ENCODE results near the gene FHIT.

The FHIT gene

DNA sequence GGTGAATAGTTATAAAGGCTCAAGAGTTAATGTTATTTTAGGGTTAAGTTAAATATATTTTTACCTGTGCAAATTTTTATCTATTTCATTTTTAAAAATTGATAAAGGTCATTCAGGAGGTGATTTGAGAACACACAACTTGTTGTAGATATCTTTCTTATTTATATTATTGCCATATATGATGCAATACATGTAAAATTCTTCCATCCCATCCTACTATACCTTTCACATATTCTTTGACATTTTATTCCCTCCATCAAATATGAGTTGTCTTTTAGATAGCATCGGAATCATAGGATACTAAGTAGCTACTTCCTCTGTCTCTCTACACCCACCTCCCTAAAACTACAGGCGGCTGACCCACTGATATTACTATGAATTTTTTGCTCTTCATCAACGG is 734.1 kb downstream of the FHIT start:
- H3K4me3 ChIP-seq (ENCODE audit: low read length): no peak overlapping the region
- no peak overlapping the region for H3K27ac ChIP-seq (ENCODE audit: low read length)
- no peaks in the 10 kb centered on the region for H4K20me1 ChIP-seq (ENCODE audit: insufficient read depth, low read length)
- no peak overlapping the region for H3K9ac ChIP-seq (ENCODE audit: low read length)
- H3K4me2 ChIP-seq (ENCODE audit: low read length): no peak overlapping the region
- no peaks in the 10 kb centered on the region for H3K79me2 ChIP-seq (ENCODE audit: low read length)
- no peaks in the 10 kb centered on the region for H3K36me3 ChIP-seq (replicated peaks; ENCODE audit: low read depth, low read length)
- no peak overlapping the region for H2AFZ ChIP-seq (ENCODE audit: low read depth, low read length)
- TF ChIP-seq, protein P1, sequence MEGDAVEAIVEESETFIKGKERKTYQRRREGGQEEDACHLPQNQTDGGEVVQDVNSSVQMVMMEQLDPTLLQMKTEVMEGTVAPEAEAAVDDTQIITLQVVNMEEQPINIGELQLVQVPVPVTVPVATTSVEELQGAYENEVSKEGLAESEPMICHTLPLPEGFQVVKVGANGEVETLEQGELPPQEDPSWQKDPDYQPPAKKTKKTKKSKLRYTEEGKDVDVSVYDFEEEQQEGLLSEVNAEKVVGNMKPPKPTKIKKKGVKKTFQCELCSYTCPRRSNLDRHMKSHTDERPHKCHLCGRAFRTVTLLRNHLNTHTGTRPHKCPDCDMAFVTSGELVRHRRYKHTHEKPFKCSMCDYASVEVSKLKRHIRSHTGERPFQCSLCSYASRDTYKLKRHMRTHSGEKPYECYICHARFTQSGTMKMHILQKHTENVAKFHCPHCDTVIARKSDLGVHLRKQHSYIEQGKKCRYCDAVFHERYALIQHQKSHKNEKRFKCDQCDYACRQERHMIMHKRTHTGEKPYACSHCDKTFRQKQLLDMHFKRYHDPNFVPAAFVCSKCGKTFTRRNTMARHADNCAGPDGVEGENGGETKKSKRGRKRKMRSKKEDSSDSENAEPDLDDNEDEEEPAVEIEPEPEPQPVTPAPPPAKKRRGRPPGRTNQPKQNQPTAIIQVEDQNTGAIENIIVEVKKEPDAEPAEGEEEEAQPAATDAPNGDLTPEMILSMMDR (IDR thresholded peaks at IDR 0.05; ENCODE audit: low read depth, low read length): no peak
- no peak for TF ChIP-seq EZH2phosphoT487 (IDR thresholded peaks at IDR 0.05; ENCODE audit: low read depth)
- H3K4me1 ChIP-seq (ENCODE audit: low read length): no peaks in the 10 kb centered on the region
- H3K27me3 ChIP-seq (ENCODE audit: low read depth, low read length): no peaks in the 10 kb centered on the region
- H3K9me3 ChIP-seq (ENCODE audit: insufficient read depth, low read length): no peaks in the 10 kb centered on the region

- Histone ChIP-seq H3K4me2 (ENCODE audit: low read length) (no peak overlapping the region), H3K9me3 (ENCODE audit: insufficient read depth, low read length) (no peaks in the 10 kb centered on the region), H3K9ac (ENCODE audit: low read length) (no peak overlapping the region), H3K4me3 (ENCODE audit: low read length) (no peak overlapping the region), H2AFZ (ENCODE audit: low read depth, low read length) (no peak overlapping the region), H3K4me1 (ENCODE audit: low read length) (no peaks in the 10 kb centered on the region), H3K79me2 (ENCODE audit: low read length) (no peaks in the 10 kb centered on the region), H3K27ac (ENCODE audit: low read length) (no peak overlapping the region), H4K20me1 (ENCODE audit: insufficient read depth, low read length) (no peaks in the 10 kb centered on the region), H3K27me3 (ENCODE audit: low read depth, low read length) (no peaks in the 10 kb centered on the region), H3K36me3 (replicated peaks; ENCODE audit: low read depth, low read length) (no peaks in the 10 kb centered on the region)
- TF ChIP-seq, protein P1 (IDR thresholded peaks at IDR 0.05; ENCODE audit: low read depth, low read length): no peak
- no peak for TF ChIP-seq EZH2phosphoT487 (IDR thresholded peaks at IDR 0.05; ENCODE audit: low read depth)
These were observed 736.4 kb downstream of the FHIT start for GRCh38 chr3:60514866-60515265.

- Histone ChIP-seq H3K27ac (ENCODE audit: low read length) (no peak overlapping the region), H3K27me3 (ENCODE audit: low read depth, low read length) (no peaks in the 10 kb centered on the region), H3K9me3 (ENCODE audit: insufficient read depth, low read length) (no peaks in the 10 kb centered on the region), H3K4me3 (ENCODE audit: low read length) (no peak overlapping the region), H3K4me2 (ENCODE audit: low read length) (no peak overlapping the region), H3K36me3 (replicated peaks; ENCODE audit: low read depth, low read length) (no peaks in the 10 kb centered on the region), H2AFZ (ENCODE audit: low read depth, low read length) (no peak overlapping the region), H3K79me2 (ENCODE audit: low read length) (no peaks in the 10 kb centered on the region), H3K9ac (ENCODE audit: low read length) (no peak overlapping the region), H3K4me1 (ENCODE audit: low read length) (no peaks in the 10 kb centered on the region), H4K20me1 (ENCODE audit: insufficient read depth, low read length) (no peaks in the 10 kb centered on the region)
- TF ChIP-seq, protein P1 (IDR thresholded peaks at IDR 0.05; ENCODE audit: low read depth, low read length): no peak
- no peak for TF ChIP-seq EZH2phosphoT487 (IDR thresholded peaks at IDR 0.05; ENCODE audit: low read depth)
These were observed 737.1 kb downstream of the FHIT start for GRCh38 chr3:60514085-60514649.

DNA sequence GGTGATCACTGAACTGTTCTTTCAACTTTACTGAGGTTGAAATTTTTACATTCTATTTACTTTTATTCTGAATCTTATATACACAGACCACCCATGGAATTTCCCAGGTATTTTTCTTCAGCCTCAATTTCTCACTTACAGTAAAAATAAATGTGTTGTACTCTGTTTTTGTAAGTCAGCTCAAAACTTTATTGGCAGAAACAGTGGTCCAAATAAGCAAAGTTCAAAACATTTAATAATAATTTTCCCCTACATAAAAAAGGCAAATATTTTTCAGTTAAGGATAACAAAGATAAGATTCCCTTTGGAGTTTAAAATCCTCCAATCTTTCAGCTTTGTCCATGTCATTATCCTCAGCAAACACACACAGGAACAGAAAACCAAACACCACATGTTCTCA is 738.0 kb downstream of the FHIT start:
- no peaks in the 10 kb centered on the region for H3K4me1 ChIP-seq (ENCODE audit: low read length)
- no peak overlapping the region for H3K4me2 ChIP-seq (ENCODE audit: low read length)
- H3K27ac ChIP-seq (ENCODE audit: low read length): no peak overlapping the region
- no peak overlapping the region for H3K9ac ChIP-seq (ENCODE audit: low read length)
- H3K79me2 ChIP-seq (ENCODE audit: low read length): no peaks in the 10 kb centered on the region
- no peak overlapping the region for H2AFZ ChIP-seq (ENCODE audit: low read depth, low read length)
- no peaks in the 10 kb centered on the region for H3K27me3 ChIP-seq (ENCODE audit: low read depth, low read length)
- H3K9me3 ChIP-seq (ENCODE audit: insufficient read depth, low read length): no peaks in the 10 kb centered on the region
- H3K36me3 ChIP-seq (replicated peaks; ENCODE audit: low read depth, low read length): no peaks in the 10 kb centered on the region
- no peaks in the 10 kb centered on the region for H4K20me1 ChIP-seq (ENCODE audit: insufficient read depth, low read length)
- TF ChIP-seq, protein P1 (IDR thresholded peaks at IDR 0.05; ENCODE audit: low read depth, low read length): no peak
- TF ChIP-seq EZH2phosphoT487 (IDR thresholded peaks at IDR 0.05; ENCODE audit: low read depth): no peak
- H3K4me3 ChIP-seq (ENCODE audit: low read length): no peak overlapping the region
